Upper lobe of right lung (tissue), 1 donor: Measurements from ENCODE around the gene FFAR3. TPM values are rescaled to one million over a fixed set of nuclear protein-coding genes. Genes with fewer than 3 reads are reported as not detected.

Experiments used
- ATAC-seq: fragments of 200-7000 bp; cut with Tn5 transposase; one replicate; pipeline ENCODE4 v1.9.1; 2020; ENCODE audit warnings: mild to moderate bottlenecking, moderate library complexity
- DNase-seq: peaks from one replicate; pipeline ENCODE4 v3.0.0-alpha.2; 2020
- H3K27ac ChIP-seq: fragments of 200-600 bp; one replicate; pipeline ENCODE4 v1.8.0; 2022
- H3K27me3 ChIP-seq: fragments of 200-600 bp; one replicate; pipeline ENCODE4 v1.8.0; 2022; ENCODE audit warnings: mild to moderate bottlenecking
- H3K36me3 ChIP-seq: fragments of 200-600 bp; one replicate; pipeline ENCODE4 v1.8.0; 2022
- H3K4me1 ChIP-seq: fragments of 200-600 bp; one replicate; pipeline ENCODE4 v1.8.0; 2022
- H3K4me3 ChIP-seq: fragments of 200-600 bp; one replicate; pipeline ENCODE4 v1.8.0; 2022; ENCODE audit warnings: mild to moderate bottlenecking
- H3K9me3 ChIP-seq: fragments of 200-600 bp; one replicate; pipeline ENCODE4 v1.8.0; 2022
- intact Hi-C: fragments of 100-400 bp; cut with DNase I; formaldehyde crosslinking; loops from one replicate; pipeline ENCODE4 v1.11.0; 2022
- long read RNA-seq: library from polyadenylated mRNA; unstranded; transcript quantifications from one replicate; pipeline ENCODE4 v2.0.0, GENCODE V29; 2021
- total RNA-seq: library from RNA; stranded (reverse); fragmentation: NEBNext Ultra II Directional; extraction: Animal tissue kit (Norgen Biotek cat#: 25700); gene quantifications from one replicate; pipeline ENCODE4 v1.2.1, GENCODE V29; 2021
- TF ChIP-seq, protein P1 (sequence below): fragments of 200-600 bp; IDR thresholded peaks from one replicate; pipeline ENCODE4 v1.8.0; 2022; ENCODE audit warnings: antibody characterized with exemption
- donor health status: DM: no; HTN: yes; CAD: no; lungs with severe emphysema.

FFAR3 gene, protein sequence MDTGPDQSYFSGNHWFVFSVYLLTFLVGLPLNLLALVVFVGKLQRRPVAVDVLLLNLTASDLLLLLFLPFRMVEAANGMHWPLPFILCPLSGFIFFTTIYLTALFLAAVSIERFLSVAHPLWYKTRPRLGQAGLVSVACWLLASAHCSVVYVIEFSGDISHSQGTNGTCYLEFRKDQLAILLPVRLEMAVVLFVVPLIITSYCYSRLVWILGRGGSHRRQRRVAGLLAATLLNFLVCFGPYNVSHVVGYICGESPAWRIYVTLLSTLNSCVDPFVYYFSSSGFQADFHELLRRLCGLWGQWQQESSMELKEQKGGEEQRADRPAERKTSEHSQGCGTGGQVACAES
- total RNA-seq = not detected
- long read RNA-seq = 0 reads

DNA sequence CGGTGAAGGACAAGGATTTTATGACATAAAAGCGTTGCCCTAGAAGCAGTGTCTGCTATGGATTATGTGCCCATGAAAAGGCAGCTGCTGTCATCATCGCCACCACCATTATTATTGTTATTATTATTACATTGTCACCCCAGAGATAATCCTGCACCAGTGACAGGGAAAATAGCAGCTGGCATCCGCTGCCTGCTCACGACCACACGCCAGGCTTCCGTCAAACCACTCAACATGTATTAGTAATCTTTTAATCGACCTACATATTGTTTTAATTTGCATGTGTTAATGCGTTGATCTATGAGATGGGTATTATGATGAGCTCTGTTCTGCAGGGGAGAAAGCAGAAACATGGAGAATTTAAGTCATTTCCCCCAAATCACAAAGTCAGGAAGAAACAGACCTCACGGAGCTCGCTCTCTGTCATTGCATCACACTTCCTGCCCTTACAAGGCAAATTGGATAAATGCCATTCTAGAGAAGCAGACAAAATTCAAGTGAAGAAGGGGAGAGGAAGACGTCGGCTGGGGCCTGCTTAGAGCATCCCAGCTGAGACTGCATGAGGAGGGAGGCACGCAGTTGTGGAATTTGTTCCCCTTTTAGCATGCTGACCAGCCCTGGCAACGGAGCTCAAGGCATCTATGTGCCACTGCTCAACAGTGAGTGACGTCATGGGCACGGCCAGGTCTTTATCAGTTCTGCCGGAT, at the start of gene FFAR3:
Gene FFAR3, plus strand, starts transcription at position 594 of the 707 bp plus-strand sequence. CDS start 431 bp downstream, outside the sequence.
- Histone ChIP-seq H3K27me3 (no peaks in the 10 kb centered on the region), H3K27ac (no peak within 1 kb of the TSS), H3K4me3 (no peak within 1 kb of the TSS), H3K9me3 (no peaks in the 10 kb centered on the region), H3K36me3 (no peaks in the 10 kb centered on the region), H3K4me1 (peaks cover 7% of the 10 kb centered on the region)
- peak; percentile 59 for ATAC-seq
- TF ChIP-seq, protein P1, sequence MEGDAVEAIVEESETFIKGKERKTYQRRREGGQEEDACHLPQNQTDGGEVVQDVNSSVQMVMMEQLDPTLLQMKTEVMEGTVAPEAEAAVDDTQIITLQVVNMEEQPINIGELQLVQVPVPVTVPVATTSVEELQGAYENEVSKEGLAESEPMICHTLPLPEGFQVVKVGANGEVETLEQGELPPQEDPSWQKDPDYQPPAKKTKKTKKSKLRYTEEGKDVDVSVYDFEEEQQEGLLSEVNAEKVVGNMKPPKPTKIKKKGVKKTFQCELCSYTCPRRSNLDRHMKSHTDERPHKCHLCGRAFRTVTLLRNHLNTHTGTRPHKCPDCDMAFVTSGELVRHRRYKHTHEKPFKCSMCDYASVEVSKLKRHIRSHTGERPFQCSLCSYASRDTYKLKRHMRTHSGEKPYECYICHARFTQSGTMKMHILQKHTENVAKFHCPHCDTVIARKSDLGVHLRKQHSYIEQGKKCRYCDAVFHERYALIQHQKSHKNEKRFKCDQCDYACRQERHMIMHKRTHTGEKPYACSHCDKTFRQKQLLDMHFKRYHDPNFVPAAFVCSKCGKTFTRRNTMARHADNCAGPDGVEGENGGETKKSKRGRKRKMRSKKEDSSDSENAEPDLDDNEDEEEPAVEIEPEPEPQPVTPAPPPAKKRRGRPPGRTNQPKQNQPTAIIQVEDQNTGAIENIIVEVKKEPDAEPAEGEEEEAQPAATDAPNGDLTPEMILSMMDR = no peak
- DNase-seq = peak; percentile 68
- intact Hi-C loops = loop anchor here (10.0 kb wide), 2 partner anchors 107 to 137 kb away; partner anchors contain the start of gene KRTDAP

DNA sequence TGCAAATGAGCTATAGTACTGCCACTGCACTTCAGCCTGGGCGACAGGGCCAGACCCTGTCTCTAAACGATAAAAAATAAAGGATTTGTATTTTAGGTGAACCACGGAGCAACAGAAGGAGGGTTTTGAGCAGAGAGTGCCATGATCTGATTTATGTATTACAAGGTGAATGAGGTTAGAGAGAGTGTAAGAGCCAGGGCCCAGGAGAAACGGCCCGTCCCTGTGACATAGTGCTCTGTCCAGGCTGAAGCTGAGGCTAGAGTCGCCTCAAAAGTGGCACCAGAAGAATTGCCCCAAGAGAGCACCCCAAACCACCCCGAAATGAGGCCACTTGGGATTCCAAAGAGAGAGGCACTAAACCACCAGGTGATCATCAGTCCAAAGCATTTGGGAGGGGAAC, 49.4 kb upstream of the FFAR3 start:
- H3K27me3 ChIP-seq = no peaks in the 10 kb centered on the region
- H3K36me3 ChIP-seq = no peaks in the 10 kb centered on the region
- no peak overlapping the region for H3K27ac ChIP-seq
- no peak for ATAC-seq
- TF ChIP-seq, protein P1 = no peak
- no peak for DNase-seq
- no peaks in the 10 kb centered on the region for H3K4me1 ChIP-seq
- intact Hi-C loops = no loop called here
- no peak overlapping the region for H3K4me3 ChIP-seq
- no peaks in the 10 kb centered on the region for H3K9me3 ChIP-seq

GRCh38 chr19:35309481-35310279, 48.6 kb upstream of the FFAR3 start:
- DNase-seq (no peak), ATAC-seq (peak; percentile 59)
- Histone ChIP-seq H3K9me3 (no peaks in the 10 kb centered on the region), H3K4me3 (no peak overlapping the region), H3K27ac (no peak overlapping the region), H3K27me3 (no peaks in the 10 kb centered on the region), H3K36me3 (no peaks in the 10 kb centered on the region), H3K4me1 (no peaks in the 10 kb centered on the region)
- intact Hi-C loops = no loop called here
- TF ChIP-seq, protein P1 = no peak

- DNase-seq = no peak
- Histone ChIP-seq H3K36me3 (no peaks in the 10 kb centered on the region), H3K4me1 (no peaks in the 10 kb centered on the region), H3K4me3 (no peak overlapping the region), H3K9me3 (no peaks in the 10 kb centered on the region), H3K27ac (no peak overlapping the region), H3K27me3 (no peaks in the 10 kb centered on the region)
- intact Hi-C loops = no loop called here
- ATAC-seq = no peak
- TF ChIP-seq, protein P1 = no peak
These were observed 47.9 kb upstream of the FFAR3 start for GRCh38 chr19:35310331-35310730.

GRCh38 chr19:35310811-35311465, 47.3 kb upstream of the FFAR3 start:
- intact Hi-C loops = no loop called here
- H3K4me3 ChIP-seq = no peak overlapping the region
- no peaks in the 10 kb centered on the region for H3K9me3 ChIP-seq
- H3K27ac ChIP-seq = no peak overlapping the region
- no peaks in the 10 kb centered on the region for H3K27me3 ChIP-seq
- ATAC-seq (no peak), DNase-seq (no peak)
- no peaks in the 10 kb centered on the region for H3K36me3 ChIP-seq
- H3K4me1 ChIP-seq = no peaks in the 10 kb centered on the region
- TF ChIP-seq, protein P1 = no peak
